K562 (cell line): ENCODE results near the gene LGR6. TPM values are rescaled to one million over a fixed set of nuclear protein-coding genes. Genes with fewer than 3 reads are reported as not detected.

ENCODE experiments used
- CEBPB ChIP-seq: fragments of 450-650 bp; IDR thresholded peaks from 2 replicates; pipeline ENCODE4 v1.6.1; 2016; ENCODE audit warnings: missing genetic modification characterization, missing compliant biosample characterization
- DACH1 ChIP-seq: fragments of 450-650 bp; IDR thresholded peaks from 2 replicates; pipeline ENCODE4 v1.6.1; 2018; ENCODE audit not compliant: partially characterized antibody
- E2F3 ChIP-seq: fragments of 250-450 bp; sonication (Bioruptor Pico); IDR thresholded peaks from 2 replicates; pipeline ENCODE4 v1.4.0; 2020; ENCODE audit warnings: mild to moderate bottlenecking
- ETS2 ChIP-seq: IDR thresholded peaks from 2 replicates; pipeline ENCODE4 v1.6.1; 2016; ENCODE audit warnings: borderline replicate concordance, missing genetic modification characterization, mild to moderate bottlenecking, moderate library complexity, missing compliant biosample characterization; ENCODE audit not compliant: poor library complexity, severe bottlenecking
- FOXO4 ChIP-seq: fragments of 450-650 bp; formaldehyde crosslinking; IDR thresholded peaks from 2 replicates; pipeline ENCODE4 v1.4.0; 2020; ENCODE audit warnings: mild to moderate bottlenecking, moderate library complexity
- HMGN3 ChIP-seq: IDR thresholded peaks from 2 replicates; pipeline ENCODE4 v1.6.1; 2011; ENCODE audit warnings: borderline replicate concordance, low read depth, mild to moderate bottlenecking, mixed read lengths, low read length; ENCODE audit not compliant: insufficient read length; ENCODE audit errors: extremely low read depth
- MITF ChIP-seq: IDR thresholded peaks from 2 replicates; pipeline ENCODE4 v1.6.1; 2014; ENCODE audit warnings: antibody characterized with exemption
- POLR2G ChIP-seq: fragments of 200-400 bp; formaldehyde crosslinking; IDR thresholded peaks from 2 replicates; pipeline ENCODE4 v1.6.1; 2017; ENCODE audit warnings: low read depth, mild to moderate bottlenecking, antibody characterized with exemption, low read length, moderate library complexity
- RCOR1 ChIP-seq, 2 experiments: IDR thresholded peaks; 2 replicates each; pipeline ENCODE4 v1.6.1; 2012; ENCODE audit warnings: low read depth in 2 of 2, low read length in 2 of 2, borderline replicate concordance in 1 of 2, improper control_type of control experiment in 1 of 2
- SP2 ChIP-seq: IDR thresholded peaks from 2 replicates; pipeline ENCODE4 v1.6.1; 2011; ENCODE audit warnings: mild to moderate bottlenecking, low read depth, low read length, moderate library complexity; ENCODE audit not compliant: poor library complexity, severe bottlenecking; ENCODE audit errors: extremely low read depth
- SREBF2 ChIP-seq: sonication (generic); formaldehyde crosslinking; IDR thresholded peaks from 2 replicates; pipeline ENCODE4 v1.4.0; 2020; ENCODE audit warnings: mild to moderate bottlenecking, missing genetic modification reagents
- TBP ChIP-seq: optimal IDR thresholded peaks from 2 replicates; pipeline ENCODE3; 2011; ENCODE audit warnings: low read depth, low read length, improper control_type of control experiment
- TFAM ChIP-seq: fragments of 250-450 bp; sonication (Bioruptor Pico); conservative IDR thresholded peaks from 2 replicates; pipeline ENCODE4 v1.5.0; 2021; ENCODE audit warnings: mild to moderate bottlenecking, moderate library complexity
- UBTF ChIP-seq, 2 experiments: IDR thresholded peaks; 2 replicates each; pipeline ENCODE4 v1.6.1; 2012; ENCODE audit warnings: improper control_type of control experiment in 2 of 2, low read depth in 2 of 2, low read length in 2 of 2, borderline replicate concordance in 1 of 2
- VEZF1 ChIP-seq: fragments of 200-800 bp; sonication (Bioruptor generic); IDR thresholded peaks from 2 replicates; pipeline ENCODE4 v1.6.1; 2017; ENCODE audit warnings: missing genetic modification characterization, missing compliant biosample characterization
- ZNF224 ChIP-seq: sonication (generic); formaldehyde crosslinking; IDR thresholded peaks from 2 replicates; pipeline ENCODE4 v1.8.0; 2022; ENCODE audit warnings: mild to moderate bottlenecking, missing genetic modification reagents
- ZNF79 ChIP-seq: fragments of 250-450 bp; sonication (Bioruptor Pico); IDR thresholded peaks from 2 replicates; pipeline ENCODE4 v1.4.0; 2020; ENCODE audit warnings: low read depth, mild to moderate bottlenecking, moderate library complexity
- polyA plus RNA-seq, 8 experiments: library from polyadenylated mRNA; depleted of rRNA in 4 of 8; stranded (reverse) in 5 of 8; unstranded in 3 of 8; fragments of >200 nt; fragmentation: Nextera tagmentation in 2 of 8; fragmentation: Illumina TruSeq in 1 of 8; extraction: Ambion mirVana in 2 of 8; extraction: Trizol in 1 of 8; gene quantifications; 2 replicates each; pipeline versions ENCODE4 v1.2.1 to v1.2.3, GENCODE V29; 2011 to 2014; ENCODE audit warnings: inconsistent platforms in 1 of 8, missing spikeins in 1 of 8
- total RNA-seq, 7 experiments: library from RNA; depleted of rRNA in 6 of 7; stranded (reverse); fragments of >200 nt in 6 of 7; fragmentation: Illumina TruSeq in 2 of 7; extraction: Trizol in 2 of 7; gene quantifications; 2 replicates each; pipeline versions ENCODE4 v1.2.1 to v1.2.3, GENCODE V29; 2011 to 2021; ENCODE audit warnings: low replicate concordance in 1 of 7
- TF ChIP-seq, protein P1 (sequence below): fragments of 450-650 bp; IDR thresholded peaks from one replicate; pipeline ENCODE4 v1.6.1; 2018; ENCODE audit warnings: mild to moderate bottlenecking, moderate library complexity; ENCODE audit not compliant: partially characterized antibody

LGR6 gene
- total and polyA plus RNA-seq, 9 of the 15 experiments (the other 6 are each of a cell fraction or from before 2014, with no cell fraction given) = 0.01 to 0.54 (median 0.17) TPM; not detected in 1

DNA sequence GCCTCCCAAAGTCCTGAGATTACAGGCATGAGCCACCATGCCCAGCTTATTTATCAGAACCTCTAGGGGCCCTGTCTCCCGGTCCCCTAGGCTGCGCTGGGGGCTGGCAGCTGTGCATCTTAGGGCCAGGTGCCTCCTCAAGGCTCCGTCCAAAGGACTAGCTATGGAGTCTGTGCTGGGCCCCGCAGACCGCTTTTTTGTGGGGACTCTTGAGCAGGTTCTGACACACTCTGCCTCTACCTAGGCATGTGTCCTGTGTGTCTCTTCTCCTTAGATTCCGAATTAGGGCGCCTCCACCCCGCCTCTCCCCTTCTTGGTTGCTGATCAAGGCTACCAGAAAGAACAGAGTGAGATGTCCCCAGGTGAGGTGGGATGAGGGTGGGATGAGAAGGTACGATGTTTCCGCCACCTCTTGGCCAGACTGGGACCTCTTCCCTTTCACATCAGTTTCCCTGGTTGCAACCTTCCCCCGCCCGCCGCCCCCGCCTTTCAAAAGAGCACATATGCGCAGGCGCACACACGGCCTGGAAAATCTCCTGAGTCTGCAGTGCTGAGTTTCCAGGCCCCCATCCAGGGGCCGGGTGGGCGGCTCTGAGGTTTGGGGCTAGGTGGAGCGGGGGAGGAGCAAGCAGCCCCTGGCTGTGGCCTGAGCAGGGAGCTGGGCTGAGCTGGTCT is 28.2 kb upstream of the LGR6 start (continued):
- TF ChIP-seq ETS2 (no peak), VEZF1 (peak; percentile 75), MITF (no peak), DACH1 (no peak), E2F3 (CRISPR knock-in tag) (no peak), ZNF79 (no peak), HMGN3 (no peak), CEBPB (tag) (no peak), ZNF224 (CRISPR knock-in tag) (no peak), UBTF (IDR thresholded peaks at IDR 0.05; ENCODE audit: borderline replicate concordance in 1 of 2, low read depth in 2 of 2, low read length in 2 of 2) (0 out of 4 replicates have a peak, but pooled peaks of 1 of the 2 experiments have one; percentile 18), POLR2G (peak; percentile 66), SREBF2 (CRISPR knock-in tag) (no peak), RCOR1 (IDR thresholded peaks at IDR 0.05; ENCODE audit: borderline replicate concordance in 1 of 2, low read depth in 2 of 2, low read length in 2 of 2) (0 out of 4 replicates have a peak, but pooled peaks of 1 of the 2 experiments have one; percentile 60), TBP (no peak), FOXO4 (CRISPR knock-in tag) (no peak), TFAM (CRISPR knock-in tag) (no peak), SP2 (no peak)
- TF ChIP-seq, protein P1, sequence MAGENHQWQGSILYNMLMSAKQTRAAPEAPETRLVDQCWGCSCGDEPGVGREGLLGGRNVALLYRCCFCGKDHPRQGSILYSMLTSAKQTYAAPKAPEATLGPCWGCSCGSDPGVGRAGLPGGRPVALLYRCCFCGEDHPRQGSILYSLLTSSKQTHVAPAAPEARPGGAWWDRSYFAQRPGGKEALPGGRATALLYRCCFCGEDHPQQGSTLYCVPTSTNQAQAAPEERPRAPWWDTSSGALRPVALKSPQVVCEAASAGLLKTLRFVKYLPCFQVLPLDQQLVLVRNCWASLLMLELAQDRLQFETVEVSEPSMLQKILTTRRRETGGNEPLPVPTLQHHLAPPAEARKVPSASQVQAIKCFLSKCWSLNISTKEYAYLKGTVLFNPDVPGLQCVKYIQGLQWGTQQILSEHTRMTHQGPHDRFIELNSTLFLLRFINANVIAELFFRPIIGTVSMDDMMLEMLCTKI = no peak
